ENCODE measurements around the gene TMEM69.

DNA sequence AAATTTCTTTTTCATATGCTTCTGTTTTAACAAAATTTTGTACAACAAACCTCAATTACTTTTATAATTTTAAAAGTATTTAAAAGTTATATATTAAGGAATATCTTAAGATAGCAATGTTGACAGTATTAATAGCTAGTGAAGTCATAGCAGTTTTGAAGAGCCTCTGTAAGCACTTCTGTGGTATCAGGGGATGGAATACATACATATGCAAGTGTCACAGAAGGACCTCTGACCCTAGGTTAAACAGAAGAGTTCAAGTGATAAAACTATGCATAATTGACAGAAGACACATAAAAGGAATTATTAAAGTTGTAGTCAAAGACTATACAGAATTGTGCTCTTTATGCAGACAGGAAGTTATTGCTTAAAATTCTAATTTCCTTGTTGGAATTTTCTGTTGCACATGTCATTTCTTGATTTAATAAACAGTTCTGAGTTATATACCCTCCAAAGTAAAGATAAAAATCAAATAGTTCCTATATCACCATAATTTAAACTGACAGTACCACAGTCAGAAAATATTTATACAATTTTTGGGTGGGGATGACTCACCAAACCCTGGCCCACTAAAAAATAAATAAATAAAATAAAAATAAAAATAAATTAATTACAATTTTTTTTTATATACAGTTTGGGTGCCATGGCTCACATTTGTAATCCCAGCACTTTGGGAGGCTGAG lies 35.4 kb downstream of the TMEM69 start:
- TF ChIP-seq CTCF (IDR thresholded peaks at IDR 0.05) (no peak), POLR2A (IDR thresholded peaks at IDR 0.05) (no peak)

Measured in uterus (tissue), 2 donors.